ENCODE measurements around the gene DTWD2.
"Not testable (repeated sequence)": the region's sequence is repeated elsewhere in the genome, so short reads cannot be mapped to it uniquely, and the experiment has no call there.

- TF ChIP-seq EP300, POLR2A (IDR thresholded peaks at IDR 0.05): not testable (repeated sequence)
Measured at GRCh38 chr5:118851785-118852184, 136.6 kb downstream of the DTWD2 start.
